CD4-positive, CD25-positive, alpha-beta regulatory T cell (primary cell): Measurements from ENCODE around the gene PSMF1. TPM values are rescaled to one million over a fixed set of nuclear protein-coding genes. Genes with fewer than 3 reads are reported as not detected.

Source experiments
- ATAC-seq, 2 donors: fragments of 150-1000 bp; cut with Tn5 transposase; one replicate each; pipeline ENCODE4 v1.10.0; 2021; ENCODE audit warnings: low read depth in 2 of 2, moderate number of reproducible peaks in 2 of 2, moderate library complexity in 1 of 2
- DNase-seq, 3 donors: peaks; one replicate each; pipeline versions ENCODE4 v3.0.0 to v3.0.0-alpha.2; 2012 to 2022; ENCODE audit warnings: mixed read lengths in 1 of 3
- H3K27ac ChIP-seq: one replicate; pipeline ENCODE4 v1.7.0; 2013; ENCODE audit warnings: mild to moderate bottlenecking, low read length; ENCODE audit not compliant: insufficient read depth, poor library complexity, severe bottlenecking
- H3K27me3 ChIP-seq: one replicate; pipeline ENCODE4 v1.7.0; 2013; ENCODE audit warnings: low read length; ENCODE audit not compliant: control insufficient read depth, insufficient read depth
- H3K36me3 ChIP-seq: one replicate; pipeline ENCODE4 v1.7.0; 2013; ENCODE audit warnings: mild to moderate bottlenecking, low read length, moderate library complexity; ENCODE audit not compliant: control insufficient read depth, insufficient read depth
- H3K4me1 ChIP-seq: 2 replicates; pipeline ENCODE4 v1.7.0; 2013; ENCODE audit warnings: mild to moderate bottlenecking, low read length; ENCODE audit not compliant: insufficient read depth, control insufficient read depth, poor library complexity, severe bottlenecking
- H3K4me3 ChIP-seq: one replicate; pipeline ENCODE4 v1.7.0; 2013; ENCODE audit warnings: low read depth, mild to moderate bottlenecking, low read length, moderate library complexity
- H3K9me3 ChIP-seq, 2 experiments: 1 replicate in 1 of 2; 2 replicates in 1 of 2; pipeline ENCODE4 v1.7.0; 2013; ENCODE audit warnings: low read length in 2 of 2, mild to moderate bottlenecking in 1 of 2, moderate library complexity in 1 of 2; ENCODE audit not compliant: control insufficient read depth in 2 of 2
- H3K27ac Mint-ChIP-seq, 3 donors: one replicate each; pipeline ENCODE4 v1.8.0; 2020 to 2022; ENCODE audit warnings: mild to moderate bottlenecking in 3 of 3, mixed read lengths in 3 of 3, moderate library complexity in 2 of 3
- H3K27me3 Mint-ChIP-seq: one replicate; pipeline ENCODE4 v1.8.0; 2022; ENCODE audit warnings: mild to moderate bottlenecking, mixed read lengths
- H3K36me3 Mint-ChIP-seq: one replicate; pipeline ENCODE4 v1.8.0; 2020; ENCODE audit warnings: mixed read lengths
- H3K4me1 Mint-ChIP-seq, 4 donors: one replicate each; pipeline ENCODE4 v1.8.0; 2020 to 2022; ENCODE audit warnings: mixed read lengths in 4 of 4, mild to moderate bottlenecking in 1 of 4
- H3K4me3 Mint-ChIP-seq, 4 donors: one replicate each; pipeline ENCODE4 v1.8.0; 2020 to 2022; ENCODE audit warnings: mild to moderate bottlenecking in 4 of 4, mixed read lengths in 4 of 4, moderate library complexity in 3 of 4
- H3K9me3 Mint-ChIP-seq, 7 donors: one replicate each; pipeline ENCODE4 v1.8.0; 2020 to 2022; ENCODE audit warnings: mixed read lengths in 7 of 7, mild to moderate bottlenecking in 3 of 7, moderate library complexity in 2 of 7
- polyA plus RNA-seq, 4 donors: library from polyadenylated mRNA; unstranded; fragments of 300-500 nt; fragmentation: Illumina TruSeq; gene quantifications; one replicate each; pipeline ENCODE4 v1.2.3, GENCODE V29; 2021
- total RNA-seq: library from RNA; stranded (reverse); gene quantifications from one replicate; pipeline ENCODE4 v1.2.3, GENCODE V29; 2022

Gene PSMF1
- total and polyA plus RNA-seq, 5 donors from 2014 or later = 114 to 202 (median 159) TPM

GRCh38 chr20:1086277-1087213, 31.9 kb upstream of the PSMF1 start:
- no peaks in the 10 kb centered on the region for H3K36me3 ChIP-seq
- peaks cover 9 to 16% of the 10 kb centered on the region in 2 experiments for H3K9me3 ChIP-seq
- no peak for ATAC-seq
- Mint-ChIP-seq H3K9me3 (peaks cover 0 to 35% (median 8%) of the 10 kb centered on the region in 7 donors), H3K4me1 (peaks cover 0 to 10% (median 8%) of the 10 kb centered on the region in 4 donors), H3K27me3 (no peaks in the 10 kb centered on the region), H3K27ac (no peak overlapping the region), H3K36me3 (peaks cover 24% of the 10 kb centered on the region), H3K4me3 (no peak overlapping the region)
- no peaks in the 10 kb centered on the region for H3K27me3 ChIP-seq
- no peak overlapping the region for H3K27ac ChIP-seq
- H3K4me1 ChIP-seq = no peaks in the 10 kb centered on the region
- DNase-seq = no peak
- H3K4me3 ChIP-seq = no peak overlapping the region

GRCh38 chr20:1087311-1087905, 31.0 kb upstream of the PSMF1 start:
- Histone ChIP-seq H3K4me3 (no peak overlapping the region), H3K4me1 (no peaks in the 10 kb centered on the region), H3K36me3 (no peaks in the 10 kb centered on the region), H3K9me3 (peaks cover 15 to 24% of the 10 kb centered on the region in 2 experiments), H3K27me3 (no peaks in the 10 kb centered on the region), H3K27ac (no peak overlapping the region)
- Mint-ChIP-seq H3K4me1 (peaks cover 0 to 10% (median 8%) of the 10 kb centered on the region in 4 donors), H3K27ac (no peak overlapping the region), H3K4me3 (no peak overlapping the region), H3K27me3 (no peaks in the 10 kb centered on the region), H3K36me3 (peaks cover 26% of the 10 kb centered on the region), H3K9me3 (peaks cover 0 to 40% (median 6%) of the 10 kb centered on the region in 7 donors)
- DNase-seq (no peak), ATAC-seq (no peak)

- H3K36me3 Mint-ChIP-seq = peaks cover 13% of the 10 kb centered on the region
- Histone ChIP-seq H3K9me3 (peaks cover 16 to 28% of the 10 kb centered on the region in 2 experiments), H3K27ac (no peak overlapping the region), H3K4me1 (no peaks in the 10 kb centered on the region), H3K4me3 (no peak overlapping the region), H3K27me3 (peaks cover 3% of the 10 kb centered on the region), H3K36me3 (no peaks in the 10 kb centered on the region)
- no peaks in the 10 kb centered on the region for H3K27me3 Mint-ChIP-seq
- H3K4me3 Mint-ChIP-seq = no peak overlapping the region
- ATAC-seq = no peak
- H3K9me3 Mint-ChIP-seq = peaks cover 0 to 33% (median 7%) of the 10 kb centered on the region in 7 donors
- no peak overlapping the region for H3K27ac Mint-ChIP-seq
- no peaks in the 10 kb centered on the region for H3K4me1 Mint-ChIP-seq
- no peak for DNase-seq
These were observed 23.7 kb upstream of the PSMF1 start for GRCh38 chr20:1094751-1095150.

- no peak overlapping the region for H3K27ac ChIP-seq
- Mint-ChIP-seq H3K4me1 (no peaks in the 10 kb centered on the region), H3K27ac (no peak overlapping the region), H3K9me3 (peaks cover 0 to 23% (median 6%) of the 10 kb centered on the region in 7 donors), H3K36me3 (peaks cover 3% of the 10 kb centered on the region), H3K4me3 (no peak overlapping the region), H3K27me3 (peaks cover 6% of the 10 kb centered on the region)
- peaks cover 15 to 18% of the 10 kb centered on the region in 2 experiments for H3K9me3 ChIP-seq
- H3K27me3 ChIP-seq = peaks cover 7% of the 10 kb centered on the region
- ATAC-seq (no peak), DNase-seq (no peak)
- no peaks in the 10 kb centered on the region for H3K4me1 ChIP-seq
- H3K36me3 ChIP-seq = no peaks in the 10 kb centered on the region
- H3K4me3 ChIP-seq = no peak overlapping the region
These were observed 16.9 kb upstream of the PSMF1 start for GRCh38 chr20:1101533-1101932.

GRCh38 chr20:1102016-1102415, 16.4 kb upstream of the PSMF1 start:
- peaks cover 3% of the 10 kb centered on the region for H3K36me3 Mint-ChIP-seq

GRCh38 chr20:1103751-1104150, 14.7 kb upstream of the PSMF1 start:
- Histone ChIP-seq H3K27me3 (peaks cover 5% of the 10 kb centered on the region), H3K36me3 (no peaks in the 10 kb centered on the region), H3K9me3 (peaks cover 9 to 16% of the 10 kb centered on the region in 2 experiments), H3K4me1 (no peaks in the 10 kb centered on the region), H3K27ac (no peak overlapping the region), H3K4me3 (no peak overlapping the region)
- Mint-ChIP-seq H3K36me3 (peaks cover 3% of the 10 kb centered on the region), H3K27me3 (peaks cover 11% of the 10 kb centered on the region), H3K27ac (no peak overlapping the region), H3K9me3 (peaks cover 0 to 23% (median 6%) of the 10 kb centered on the region in 7 donors), H3K4me3 (no peak overlapping the region), H3K4me1 (peaks cover 0 to 5% (median 1%) of the 10 kb centered on the region in 4 donors)
- ATAC-seq (no peak), DNase-seq (no peak)

More at GRCh38 chr20:1102016-1102415, 16.4 kb upstream of the PSMF1 start:
- Mint-ChIP-seq H3K27ac (no peak overlapping the region), H3K9me3 (peaks cover 0 to 23% (median 6%) of the 10 kb centered on the region in 7 donors), H3K4me3 (no peak overlapping the region), H3K27me3 (peaks cover 6% of the 10 kb centered on the region), H3K4me1 (no peaks in the 10 kb centered on the region)
- Histone ChIP-seq H3K27me3 (peaks cover 7% of the 10 kb centered on the region), H3K4me3 (no peak overlapping the region), H3K9me3 (peaks cover 15 to 18% of the 10 kb centered on the region in 2 experiments), H3K27ac (no peak overlapping the region), H3K4me1 (no peaks in the 10 kb centered on the region), H3K36me3 (no peaks in the 10 kb centered on the region)
- ATAC-seq (no peak), DNase-seq (no peak)

- Mint-ChIP-seq H3K36me3 (peaks cover 3% of the 10 kb centered on the region), H3K4me1 (peaks cover 0 to 6% (median 1%) of the 10 kb centered on the region in 4 donors), H3K27ac (no peak overlapping the region), H3K27me3 (peaks cover 16% of the 10 kb centered on the region), H3K9me3 (peaks cover 0 to 23% (median 5%) of the 10 kb centered on the region in 7 donors), H3K4me3 (no peak overlapping the region)
- Histone ChIP-seq H3K27ac (no peak overlapping the region), H3K4me1 (no peaks in the 10 kb centered on the region), H3K27me3 (peaks cover 4% of the 10 kb centered on the region), H3K9me3 (peaks cover 9 to 16% of the 10 kb centered on the region in 2 experiments), H3K36me3 (no peaks in the 10 kb centered on the region), H3K4me3 (no peak overlapping the region)
- no peak for DNase-seq
- no peak for ATAC-seq
These were observed 12.7 kb upstream of the PSMF1 start for GRCh38 chr20:1105599-1106194.
